NK-92 (cell line): ENCODE measurements around the gene PCNX3.
"Not testable (repeated sequence)": the region's sequence is repeated elsewhere in the genome, so short reads cannot be mapped to it uniquely, and the experiment has no call there.

ENCODE experiments used
- DNase-seq: peaks from one replicate; lab custom pipeline; 2025; ENCODE audit not compliant: unreplicated experiment; lab: John Stamatoyannopoulos, UW

Gene PCNX3

DNA sequence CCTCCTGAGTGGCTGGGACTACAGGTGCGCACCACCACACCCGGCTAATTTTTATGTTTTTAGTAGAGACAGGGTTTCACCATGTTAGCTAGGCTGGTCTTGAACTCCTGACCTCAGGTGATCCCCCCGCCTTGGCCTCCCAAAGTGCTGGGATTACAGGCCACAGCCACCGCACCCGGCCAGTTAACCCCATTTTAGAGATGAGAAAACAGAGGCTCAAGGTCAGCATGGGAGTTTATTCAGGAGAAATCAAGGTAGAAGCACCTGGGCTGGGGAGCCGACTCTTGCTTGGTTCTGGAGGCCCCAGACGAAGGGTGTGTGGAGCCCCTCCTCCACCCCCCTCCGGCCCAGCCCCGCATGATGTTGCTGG, 23.6 kb downstream of the PCNX3 start:
- not testable (repeated sequence) for DNase-seq

- no peak for DNase-seq
These were observed 24.3 kb downstream of the PCNX3 start for GRCh38 chr11:65639623-65640482.

DNA sequence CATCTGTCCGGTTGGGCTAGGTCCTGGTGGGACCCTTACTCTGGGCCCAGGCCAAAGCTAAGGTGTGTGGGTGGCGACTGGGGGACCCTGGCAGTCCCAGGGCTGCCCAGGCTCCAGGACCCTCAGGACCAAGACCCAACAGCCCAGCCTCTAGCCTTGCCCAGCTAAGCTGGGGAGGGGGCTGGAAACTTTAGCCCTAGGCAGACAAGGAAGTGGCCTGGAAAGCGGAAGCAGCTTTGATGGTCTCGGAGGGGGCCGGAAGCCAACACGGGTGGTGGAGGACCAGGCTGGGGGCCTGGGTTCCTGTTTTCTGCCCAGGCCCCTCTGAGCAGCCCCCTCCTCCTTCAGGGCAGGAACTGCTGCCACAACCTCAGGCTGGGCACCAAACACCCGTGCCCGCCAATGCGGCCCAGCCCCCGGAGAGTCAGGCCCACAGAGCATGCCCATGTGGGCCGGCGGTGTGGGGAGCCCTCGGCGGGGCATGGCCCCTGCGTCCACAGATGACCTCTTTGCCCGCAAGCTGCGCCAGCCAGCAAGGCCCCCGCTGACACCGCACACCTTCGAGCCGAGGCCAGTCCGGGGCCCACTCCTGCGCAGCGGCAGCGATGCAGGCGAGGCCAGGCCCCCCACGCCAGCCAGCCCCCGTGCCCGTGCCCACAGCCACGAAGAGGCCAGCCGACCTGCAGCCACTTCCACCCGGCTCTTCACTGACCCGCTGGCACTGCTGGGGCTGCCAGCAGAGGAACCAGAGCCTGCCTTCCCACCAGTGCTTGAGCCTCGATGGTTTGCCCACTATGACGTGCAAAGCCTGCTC, 25.1 kb downstream of the PCNX3 start:
- no peak for DNase-seq

DNA sequence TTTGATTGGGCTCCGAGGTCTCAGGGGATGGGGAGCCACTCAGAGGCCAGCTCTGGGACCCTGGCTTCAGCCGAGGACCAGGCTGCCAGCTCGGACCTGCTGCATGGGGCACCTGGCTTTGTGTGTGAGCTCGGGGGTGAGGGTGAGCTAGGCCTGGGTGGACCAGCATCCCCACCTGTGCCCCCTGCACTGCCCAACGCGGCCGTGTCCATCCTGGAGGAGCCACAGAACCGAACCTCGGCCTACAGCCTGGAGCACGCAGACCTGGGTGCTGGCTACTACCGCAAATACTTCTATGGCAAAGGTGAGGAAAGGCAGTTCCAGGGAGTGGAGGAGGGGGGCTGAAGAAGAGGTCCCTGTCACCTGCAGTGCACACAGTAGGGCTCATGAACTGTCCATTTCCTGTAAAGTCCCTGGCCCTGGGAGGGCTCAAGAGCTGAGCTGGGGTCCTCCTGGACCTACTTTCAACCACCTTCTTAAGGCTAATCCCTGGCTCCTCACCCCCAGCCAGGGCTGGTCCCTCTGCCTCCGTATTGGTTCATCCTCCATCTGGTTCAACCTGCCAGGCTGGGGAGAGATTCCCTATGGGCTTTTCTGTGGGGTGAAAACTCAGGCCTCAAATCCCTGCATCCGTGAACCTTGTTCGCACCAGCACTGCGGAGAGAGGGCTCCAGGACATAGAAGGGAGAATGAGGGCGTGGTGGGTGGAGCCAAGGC, 25.9 kb downstream of the PCNX3 start:
- DNase-seq, result no peak

DNA sequence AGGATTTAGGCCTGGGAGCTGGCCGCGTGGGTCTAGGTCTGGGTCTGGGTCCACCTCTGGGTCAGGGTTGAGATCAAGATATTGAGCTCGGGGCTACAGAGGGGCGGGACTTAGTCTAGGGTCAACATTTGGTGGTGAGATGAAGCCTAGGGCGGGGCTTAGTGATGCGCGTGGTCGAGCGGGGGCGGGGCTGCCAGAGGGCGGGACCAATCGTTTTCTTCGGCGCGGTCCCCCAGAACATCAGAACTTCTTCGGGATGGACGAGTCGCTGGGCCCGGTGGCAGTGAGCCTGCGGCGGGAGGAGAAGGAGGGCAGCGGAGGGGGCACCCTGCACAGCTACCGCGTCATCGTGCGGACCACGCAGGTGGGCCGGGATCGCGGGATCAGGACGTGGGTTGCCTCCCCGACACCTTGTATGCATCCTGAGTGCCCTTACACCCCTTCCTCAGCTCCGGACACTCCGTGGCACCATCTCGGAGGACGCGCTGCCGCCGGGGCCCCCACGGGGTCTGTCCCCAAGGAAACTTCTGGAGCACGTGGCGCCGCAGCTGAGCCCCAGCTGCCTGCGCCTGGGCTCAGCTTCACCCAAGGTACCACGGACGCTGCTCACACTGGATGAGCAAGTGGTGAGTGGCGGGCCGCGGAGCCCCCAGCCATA, 26.6 kb downstream of the PCNX3 start:
- DNase-seq, result no peak

DNA sequence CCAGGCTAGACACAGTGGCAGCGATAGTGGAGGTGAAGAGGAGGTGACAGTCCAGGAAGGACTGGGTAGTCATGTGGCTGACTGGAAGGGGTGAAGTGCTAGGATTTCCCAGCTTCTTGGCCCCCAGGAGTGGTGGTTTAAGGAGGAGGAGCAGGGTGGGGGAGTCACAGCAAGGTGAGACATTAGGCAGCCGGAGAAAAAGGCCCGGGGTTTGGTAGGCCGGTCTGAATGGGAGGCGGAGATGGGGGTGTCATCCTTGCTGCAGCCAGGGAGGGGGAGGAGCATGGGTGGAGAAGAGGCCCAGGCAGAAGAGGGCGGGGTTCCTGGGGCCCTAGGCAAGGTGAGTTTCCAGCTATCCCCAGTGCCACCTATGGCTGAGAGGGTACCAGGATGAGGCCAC, 28.4 kb downstream of the PCNX3 start:
- no peak for DNase-seq

DNA sequence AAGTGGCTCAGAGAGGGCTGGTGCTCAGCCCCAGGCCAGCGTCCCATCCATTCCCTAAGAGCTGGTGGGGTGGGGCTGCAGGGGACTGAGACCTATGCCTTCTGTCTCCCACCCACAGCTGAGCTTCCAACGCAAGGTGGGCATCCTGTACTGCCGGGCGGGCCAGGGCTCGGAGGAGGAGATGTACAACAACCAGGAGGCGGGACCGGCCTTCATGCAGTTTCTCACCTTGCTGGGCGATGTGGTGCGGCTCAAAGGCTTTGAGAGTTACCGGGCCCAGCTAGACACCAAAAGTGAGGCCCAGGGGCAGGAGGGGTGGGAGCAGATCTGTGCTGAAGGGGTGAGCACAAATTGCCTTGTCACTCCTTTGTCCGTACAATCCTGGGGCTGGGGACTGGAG, 29.3 kb downstream of the PCNX3 start:
- DNase-seq, result no peak

- DNase-seq, result no peak
These were observed 30.1 kb downstream of the PCNX3 start for GRCh38 chr11:65645710-65646109.

DNA sequence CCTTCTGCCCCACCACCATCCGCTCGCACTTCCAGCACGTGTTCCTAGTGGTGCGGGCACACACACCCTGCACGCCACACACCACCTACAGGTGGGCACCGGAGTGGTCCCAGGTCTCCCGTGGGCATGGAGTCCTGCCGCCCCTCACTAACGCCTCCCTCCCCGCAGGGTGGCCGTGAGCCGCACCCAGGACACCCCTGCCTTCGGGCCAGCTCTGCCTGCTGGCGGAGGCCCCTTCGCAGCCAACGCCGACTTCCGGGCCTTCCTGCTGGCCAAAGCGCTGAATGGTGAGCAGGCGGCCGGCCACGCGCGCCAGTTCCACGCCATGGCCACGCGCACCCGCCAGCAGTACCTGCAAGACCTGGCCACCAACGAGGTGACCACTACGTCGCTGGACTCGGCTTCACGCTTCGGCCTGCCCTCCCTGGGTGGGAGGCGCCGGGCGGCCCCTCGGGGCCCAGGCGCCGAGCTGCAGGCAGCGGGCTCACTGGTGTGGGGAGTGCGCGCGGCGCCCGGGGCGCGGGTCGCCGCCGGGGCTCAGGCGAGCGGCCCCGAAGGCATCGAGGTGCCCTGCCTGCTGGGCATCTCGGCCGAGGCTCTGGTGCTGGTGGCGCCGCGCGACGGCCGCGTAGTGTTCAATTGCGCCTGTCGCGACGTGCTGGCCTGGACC, 30.8 kb downstream of the PCNX3 start:
- DNase-seq, result no peak

- no peak for DNase-seq
These were observed 31.6 kb downstream of the PCNX3 start for GRCh38 chr11:65646958-65647701.

GRCh38 chr11:65648997-65649493, 33.5 kb downstream of the PCNX3 start:
- no peak for DNase-seq

- DNase-seq, result no peak
These were observed 34.3 kb downstream of the PCNX3 start for GRCh38 chr11:65649656-65650546.

DNA sequence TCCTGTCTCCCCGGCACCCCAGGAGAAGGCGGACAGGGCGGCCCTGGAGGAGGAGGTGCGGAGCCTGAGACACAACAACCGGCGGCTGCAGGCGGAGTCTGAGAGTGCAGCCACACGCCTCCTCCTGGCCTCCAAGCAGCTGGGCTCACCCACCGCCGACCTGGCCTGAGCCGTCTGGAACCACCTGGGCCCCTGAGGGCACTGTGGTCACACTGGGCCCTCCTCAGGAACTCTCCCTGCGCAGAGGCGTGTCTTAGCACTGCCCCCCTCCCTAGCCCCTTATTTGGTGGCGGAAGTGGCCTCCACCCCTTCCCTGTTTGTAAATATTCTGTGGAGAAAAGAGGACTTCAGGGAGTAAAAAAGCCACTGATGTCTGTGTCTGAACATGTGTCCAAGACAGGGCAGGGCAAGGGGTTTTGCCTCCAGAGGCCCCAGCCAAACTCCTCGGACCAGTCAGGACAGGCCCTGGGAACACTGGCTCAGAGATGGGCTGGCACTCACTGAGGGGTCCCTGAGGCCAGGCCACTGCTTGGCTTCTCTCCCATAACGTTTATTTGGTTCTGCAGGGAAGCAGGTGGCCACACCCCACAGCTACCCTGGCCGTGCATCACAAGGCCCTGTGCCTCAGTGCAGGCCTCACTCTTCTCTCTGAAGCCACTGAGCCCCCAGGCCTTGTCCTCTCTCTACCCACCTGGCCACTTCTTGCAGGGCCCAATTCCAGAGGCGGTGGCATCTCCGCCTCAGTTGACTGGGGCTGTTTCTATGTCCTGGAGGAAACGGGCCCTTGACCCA, 35.2 kb downstream of the PCNX3 start:
- no peak for DNase-seq

- no peak for DNase-seq
These were observed 35.7 kb downstream of the PCNX3 start for GRCh38 chr11:65651339-65651588.

- no peak for DNase-seq
These were observed 36.3 kb downstream of the PCNX3 start for GRCh38 chr11:65651589-65652510.

- DNase-seq, result peak; percentile 72
These were observed 37.1 kb downstream of the PCNX3 start for GRCh38 chr11:65652511-65653228.
